Fibroblast of skin of scalp (primary cell): ENCODE measurements around the gene KIAA1671.

ENCODE experiments used
- DNase-seq: peaks from one replicate; pipeline ENCODE4 v3.0.0-alpha.2; 2013

The KIAA1671 gene

DNA sequence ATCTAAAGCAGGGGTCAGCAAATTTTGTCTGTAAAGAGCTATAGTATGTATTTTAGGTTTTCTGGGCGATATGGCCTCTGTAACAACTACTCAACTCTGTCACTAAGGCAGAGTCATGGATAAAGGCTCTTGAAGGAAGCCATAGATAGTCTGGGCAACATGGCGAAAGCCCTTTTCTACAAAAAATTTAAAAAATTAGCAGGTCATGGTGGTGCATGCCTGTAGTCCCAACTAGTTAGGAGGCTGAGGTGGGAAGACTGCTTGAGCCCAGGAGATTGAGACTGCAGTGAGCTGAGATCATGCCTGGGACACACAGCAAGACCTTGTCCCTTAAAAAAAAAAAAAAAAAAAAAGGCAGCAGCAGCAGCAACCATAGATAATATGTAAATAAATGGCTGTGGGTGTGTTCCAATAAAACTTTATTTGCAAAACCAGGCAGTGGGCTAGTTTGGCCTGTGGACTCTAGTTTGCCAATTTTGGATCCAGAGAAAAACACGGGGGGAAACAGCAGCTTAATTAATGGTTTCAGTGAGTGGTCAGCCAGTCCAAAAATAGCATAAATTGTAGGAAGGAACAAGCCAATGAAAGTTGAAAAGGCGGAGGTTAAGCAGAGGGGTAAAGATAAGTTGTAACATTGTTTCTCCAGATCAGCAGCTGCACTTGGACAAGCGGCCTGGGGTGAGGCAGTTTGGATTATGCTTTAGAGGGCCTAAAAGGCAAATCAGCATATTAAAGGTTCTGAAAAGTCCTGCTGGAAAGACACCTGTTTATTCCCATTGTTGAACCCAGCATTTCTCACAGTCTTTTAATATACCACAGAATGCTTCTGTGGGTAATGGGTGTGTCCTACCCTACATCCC lies 62.6 kb downstream of the KIAA1671 start:
- DNase-seq = no peak

GRCh38 chr22:25016311-25016710 lies 63.8 kb downstream of the KIAA1671 start:
- DNase-seq = no peak

- DNase-seq = no peak
Observed at GRCh38 chr22:25018009-25018408, 65.5 kb downstream of the KIAA1671 start.

DNA sequence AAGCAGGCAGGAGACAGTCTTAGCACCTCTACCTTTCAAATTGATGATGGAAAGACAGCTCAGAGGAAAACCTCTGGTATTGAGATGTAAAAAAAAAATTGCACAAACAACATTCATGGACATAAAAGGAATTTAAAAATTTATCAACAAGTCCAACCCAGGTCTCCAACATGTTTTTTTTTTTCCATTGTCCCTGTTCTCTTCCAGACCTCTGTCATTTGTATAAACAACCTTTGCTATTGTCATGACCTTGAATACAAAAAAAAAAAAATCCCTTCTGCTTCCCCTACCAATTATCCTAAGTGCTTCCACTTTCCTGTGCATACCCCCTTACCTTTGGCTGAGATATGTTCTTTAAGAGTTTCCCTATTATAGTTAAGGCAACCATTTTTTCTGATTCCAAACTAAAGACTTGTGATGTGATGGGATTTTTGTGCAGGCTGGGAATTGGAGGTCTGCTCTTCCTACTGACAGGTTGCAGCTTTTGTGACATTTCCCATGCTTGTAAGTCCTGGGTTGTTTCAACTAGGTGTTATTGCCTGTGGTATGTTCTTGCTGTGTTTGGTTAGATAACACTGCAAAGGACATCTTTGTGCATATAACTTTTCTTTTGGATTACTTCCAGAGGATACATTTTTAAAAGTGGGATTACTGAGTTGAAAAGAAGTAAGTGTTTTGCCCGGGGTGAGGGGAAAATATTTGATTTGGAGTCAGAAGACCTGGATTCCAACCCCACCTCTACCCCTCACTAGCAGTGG lies 67.1 kb downstream of the KIAA1671 start:
- no peak for DNase-seq

GRCh38 chr22:25021409-25021808 lies 68.9 kb downstream of the KIAA1671 start:
- no peak for DNase-seq

GRCh38 chr22:25021976-25022711 lies 69.6 kb downstream of the KIAA1671 start:
- no peak for DNase-seq

GRCh38 chr22:25023879-25024278 lies 71.4 kb downstream of the KIAA1671 start:
- DNase-seq = no peak

GRCh38 chr22:25024895-25025294 lies 72.4 kb downstream of the KIAA1671 start:
- DNase-seq = no peak

GRCh38 chr22:25025491-25026400 lies 73.2 kb downstream of the KIAA1671 start:
- peak; percentile 23 for DNase-seq

GRCh38 chr22:25027043-25027906 lies 74.8 kb downstream of the KIAA1671 start:
- no peak for DNase-seq

- DNase-seq = no peak
Observed at GRCh38 chr22:25027959-25028840, 75.7 kb downstream of the KIAA1671 start.

DNA sequence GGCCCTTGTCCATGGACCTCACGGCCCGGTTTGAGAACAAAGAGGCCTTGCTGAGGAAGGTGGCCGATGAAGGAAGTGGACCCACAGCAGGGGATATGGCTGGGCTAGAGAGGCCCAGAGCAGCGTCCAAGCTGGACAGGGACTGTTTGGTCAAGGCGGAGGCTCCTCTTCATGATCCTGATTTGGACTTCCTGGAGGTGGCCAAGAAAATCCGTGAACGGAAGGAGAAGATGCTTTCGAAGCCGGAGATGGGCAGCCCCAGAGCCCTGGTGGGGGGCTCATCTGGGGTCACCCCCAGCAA lies 76.3 kb downstream of the KIAA1671 start:
- no peak for DNase-seq

DNA sequence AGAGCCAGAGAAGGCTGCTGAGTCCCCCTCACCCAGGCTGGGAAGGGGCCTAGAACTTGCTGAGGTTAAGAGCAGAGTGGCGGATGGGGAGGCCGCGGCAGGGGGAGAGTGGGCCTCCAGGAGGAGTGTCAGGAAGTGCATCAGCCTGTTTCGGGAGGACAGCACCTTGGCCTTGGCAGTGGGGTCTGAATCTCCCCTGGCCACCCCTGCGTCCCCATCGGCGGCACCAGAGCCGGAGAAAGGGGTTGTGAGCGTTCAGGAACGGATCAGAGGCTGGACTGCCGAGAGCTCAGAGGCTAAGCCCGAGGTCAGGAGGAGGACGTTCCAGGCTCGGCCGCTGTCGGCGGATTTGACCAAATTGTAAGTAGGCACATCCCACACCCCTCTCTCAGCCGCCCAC lies 76.7 kb downstream of the KIAA1671 start:
- no peak for DNase-seq

GRCh38 chr22:25030636-25031035 lies 78.1 kb downstream of the KIAA1671 start:
- DNase-seq = no peak

DNA sequence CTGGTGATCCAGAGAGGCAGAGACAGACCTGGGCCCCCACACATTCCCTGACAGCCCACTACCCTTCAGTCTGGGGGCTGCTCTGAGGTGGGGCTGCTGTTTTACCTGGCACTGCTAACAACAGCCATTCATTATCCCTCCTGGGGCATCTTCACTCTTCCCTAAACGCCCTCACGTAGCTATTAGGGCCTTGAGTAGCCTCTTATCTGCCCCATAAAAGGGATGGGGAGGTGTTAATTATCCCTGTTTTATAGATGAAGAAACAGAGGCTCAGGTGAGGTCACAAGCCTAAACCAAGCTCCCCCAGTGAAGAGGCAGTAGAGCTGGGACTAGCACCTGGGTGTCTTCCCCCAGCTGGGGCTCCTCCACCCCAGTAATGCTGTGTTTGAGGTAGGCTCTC lies 79.5 kb downstream of the KIAA1671 start:
- DNase-seq = no peak

DNA sequence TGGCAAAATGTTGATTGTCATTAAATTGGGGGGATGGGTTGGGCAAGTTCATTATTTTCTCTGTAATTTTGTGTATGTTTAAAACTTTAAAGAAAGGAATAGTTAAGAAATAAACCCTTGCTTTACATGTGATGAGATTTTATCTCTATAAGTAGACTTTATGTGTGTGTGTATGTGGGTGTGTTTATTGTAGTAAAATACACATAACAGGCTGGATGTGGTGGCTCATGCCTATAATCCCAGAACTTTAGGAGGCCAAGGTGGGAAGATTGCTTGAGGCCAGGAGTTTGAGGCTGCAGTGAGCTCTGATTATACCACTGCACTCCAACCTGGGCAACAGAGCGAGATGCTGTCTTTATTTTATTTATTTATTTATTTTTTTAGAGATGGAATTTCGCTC lies 83.2 kb downstream of the KIAA1671 start:
- no peak for DNase-seq

- no peak for DNase-seq
Observed at GRCh38 chr22:25038239-25038638, 85.7 kb downstream of the KIAA1671 start.

GRCh38 chr22:25038771-25039170 lies 86.3 kb downstream of the KIAA1671 start:
- no peak for DNase-seq

GRCh38 chr22:25039255-25039654 lies 86.7 kb downstream of the KIAA1671 start:
- DNase-seq = no peak

DNA sequence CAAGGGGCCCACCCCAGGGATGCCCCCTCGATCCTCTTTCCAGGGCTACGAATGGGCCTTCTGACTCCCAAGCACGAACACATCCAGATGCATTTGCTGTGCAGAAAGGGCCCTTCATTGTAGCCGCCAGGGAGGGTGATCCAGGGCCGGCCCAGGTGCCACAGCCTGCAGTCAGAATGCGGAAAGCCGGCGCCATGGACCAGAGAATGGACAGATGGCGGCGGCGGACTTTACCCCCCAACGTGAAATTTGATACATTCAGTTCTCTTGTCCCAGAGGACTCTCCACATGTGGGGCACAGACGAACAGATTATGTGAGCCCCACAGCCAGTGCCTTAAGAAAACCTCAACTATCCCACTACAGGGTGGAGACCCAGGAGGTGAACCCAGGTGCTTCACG lies 87.2 kb downstream of the KIAA1671 start:
- no peak for DNase-seq
